SK-N-SH treated with all-trans-retinoic acid at 6 μM for 48 hours (cell line): ENCODE results near the gene GFPT2.

Experiments
- ATAC-seq: fragments of 200-7000 bp; cut with Tn5 transposase; 3 replicates; pipeline ENCODE4 v1.9.1; 2020; ENCODE audit warnings: mild to moderate bottlenecking, moderate library complexity
- BACH2 ChIP-seq: fragments of 250-450 bp; sonication (Bioruptor Pico); IDR thresholded peaks from 2 replicates; pipeline ENCODE4 v1.9.0; 2021; ENCODE audit warnings: mild to moderate bottlenecking, borderline replicate concordance
- CREB5 ChIP-seq: fragments of 250-450 bp; sonication (Bioruptor Pico); IDR thresholded peaks from 2 replicates; pipeline ENCODE4 v1.5.1; 2020; ENCODE audit warnings: low read depth, mild to moderate bottlenecking, moderate library complexity
- CSDC2 ChIP-seq: fragments of 250-450 bp; sonication (Bioruptor Pico); IDR thresholded peaks from 2 replicates; pipeline ENCODE4 v1.5.0; 2020; ENCODE audit warnings: mild to moderate bottlenecking, moderate library complexity
- CSRNP3 ChIP-seq: fragments of 250-450 bp; sonication (Bioruptor Pico); IDR thresholded peaks from 2 replicates; pipeline ENCODE4 v1.5.1; 2021; ENCODE audit warnings: mild to moderate bottlenecking, moderate library complexity
- GLIS3 ChIP-seq: fragments of 250-450 bp; sonication (Bioruptor Pico); IDR thresholded peaks from 2 replicates; pipeline ENCODE4 v1.5.0; 2020; ENCODE audit warnings: mild to moderate bottlenecking, moderate library complexity
- ISL1 ChIP-seq: fragments of 250-450 bp; sonication (Bioruptor Pico); IDR thresholded peaks from 2 replicates; pipeline ENCODE4 v2.1.2; 2022; ENCODE audit warnings: mild to moderate bottlenecking, moderate library complexity
- OSR1 ChIP-seq: fragments of 250-450 bp; sonication (Bioruptor Pico); IDR thresholded peaks from 2 replicates; pipeline ENCODE4 v1.8.0; 2022; ENCODE audit warnings: moderate library complexity, mild to moderate bottlenecking, inconsistent platforms
- PATZ1 ChIP-seq: fragments of 250-450 bp; sonication (Bioruptor Pico); IDR thresholded peaks from 2 replicates; pipeline ENCODE4 v1.8.0; 2020; ENCODE audit warnings: mild to moderate bottlenecking, moderate library complexity, borderline replicate concordance
- POU6F1 ChIP-seq: fragments of 250-450 bp; sonication (Bioruptor Pico); IDR thresholded peaks from 2 replicates; pipeline ENCODE4 v1.8.0; 2021; ENCODE audit warnings: low read depth, mild to moderate bottlenecking, moderate library complexity, borderline replicate concordance
- RARB ChIP-seq: fragments of 250-450 bp; sonication (Bioruptor Pico); IDR thresholded peaks from 2 replicates; pipeline ENCODE4 v1.8.0; 2021; ENCODE audit warnings: mild to moderate bottlenecking, moderate library complexity
- SNAI2 ChIP-seq: fragments of 250-450 bp; sonication (Bioruptor Pico); IDR thresholded peaks from 2 replicates; pipeline ENCODE4 v1.5.0; 2020; ENCODE audit warnings: mild to moderate bottlenecking, moderate library complexity
- TCF4 ChIP-seq: fragments of 250-450 bp; sonication (Bioruptor Pico); IDR thresholded peaks from 2 replicates; pipeline ENCODE4 v1.8.0; 2021; ENCODE audit warnings: mild to moderate bottlenecking, moderate library complexity, borderline replicate concordance
- TOX ChIP-seq: fragments of 250-450 bp; sonication (Bioruptor Pico); IDR thresholded peaks from 2 replicates; pipeline ENCODE4 v1.8.0; 2021; ENCODE audit warnings: mild to moderate bottlenecking, moderate library complexity, borderline replicate concordance
- TSHZ2 ChIP-seq: fragments of 250-450 bp; sonication (Bioruptor Pico); IDR thresholded peaks from 2 replicates; pipeline ENCODE4 v1.5.0; 2020; ENCODE audit warnings: mild to moderate bottlenecking, moderate library complexity
- ZFP3 ChIP-seq: fragments of 250-450 bp; sonication (Bioruptor Pico); IDR thresholded peaks from 2 replicates; pipeline ENCODE4 v1.5.0; 2020; ENCODE audit warnings: mild to moderate bottlenecking, moderate library complexity
- ZFP30 ChIP-seq: fragments of 450-650 bp; formaldehyde crosslinking; IDR thresholded peaks from 2 replicates; pipeline ENCODE4 v1.5.0; 2022; ENCODE audit warnings: mild to moderate bottlenecking, moderate library complexity
- ZNF70 ChIP-seq: fragments of 450-650 bp; formaldehyde crosslinking; IDR thresholded peaks from 2 replicates; pipeline ENCODE4 v1.5.0; 2020; ENCODE audit warnings: mild to moderate bottlenecking, moderate library complexity

The GFPT2 gene

GRCh38 chr5:180367300-180367699 is 14.2 kb upstream of the GFPT2 start:
- no peak for TF ChIP-seq ISL1
- TF ChIP-seq TSHZ2: no peak
- TF ChIP-seq ZFP3: no peak
- TF ChIP-seq OSR1: no peak
- ATAC-seq: no peak

- TF ChIP-seq ZNF70 (CRISPR knock-in tag) (no peak), ZFP30 (CRISPR knock-in tag) (no peak), BACH2 (CRISPR knock-in tag) (no peak), TOX (CRISPR knock-in tag) (no peak), GLIS3 (CRISPR knock-in tag) (no peak), CSDC2 (CRISPR knock-in tag) (no peak)
- ATAC-seq: no peak
These were observed 13.2 kb upstream of the GFPT2 start for GRCh38 chr5:180366326-180366725.

- no peak for TF ChIP-seq PATZ1 (CRISPR knock-in tag)
- no peak for TF ChIP-seq CSRNP3 (CRISPR knock-in tag)
- no peak for TF ChIP-seq RARB
- TF ChIP-seq SNAI2 (CRISPR knock-in tag): no peak
- no peak for TF ChIP-seq TCF4
- TF ChIP-seq POU6F1 (CRISPR knock-in tag): no peak
- TF ChIP-seq TOX (CRISPR knock-in tag): no peak
- no peak for TF ChIP-seq BACH2 (CRISPR knock-in tag)
- no peak for TF ChIP-seq CREB5 (CRISPR knock-in tag)
- TF ChIP-seq CSDC2 (CRISPR knock-in tag): no peak
- TF ChIP-seq, all 23 proteins: peak for 0
- no peak for ATAC-seq
These were observed 12.7 kb upstream of the GFPT2 start for GRCh38 chr5:180365829-180366228.

GRCh38 chr5:180364306-180364856 is 11.2 kb upstream of the GFPT2 start:
- ATAC-seq: no peak
- TF ChIP-seq CREB5 (CRISPR knock-in tag) (no peak), OSR1 (no peak), ZNF70 (CRISPR knock-in tag) (no peak), ISL1 (no peak), GLIS3 (CRISPR knock-in tag) (no peak)
